Activated CD4-positive, alpha-beta T cell treated with anti-CD3 and anti-CD28 coated beads for 36 hours (primary cell): ENCODE measurements around the gene CARMIL1. TPM values are rescaled to one million over a fixed set of nuclear protein-coding genes. Genes with fewer than 3 reads are reported as not detected.

Experiments
- ATAC-seq: fragments of 200-7000 bp; cut with Tn5 transposase; one replicate; pipeline ENCODE4 v1.10.0; 2021; ENCODE audit warnings: mild to moderate bottlenecking, moderate library complexity
- CTCF ChIA-PET: fragments of 350-600 bp; sonication (Branson Sonifier 250); formaldehyde crosslinking; loops from one replicate; lab custom pipeline; 2021; ENCODE audit warnings: antibody characterized with exemption; lab: Charles Lee
- POLR2A ChIA-PET: fragments of 350-600 bp; sonication (Branson Sonifier 250); formaldehyde crosslinking; loops from one replicate; lab custom pipeline; 2021; ENCODE audit warnings: antibody characterized with exemption, inconsistent platforms; lab: Charles Lee
- DNase-seq: peaks from one replicate; pipeline ENCODE4 v3.0.0-alpha.2; 2020
- H3K27ac Mint-ChIP-seq: one replicate; pipeline ENCODE4 v1.8.0; 2021; ENCODE audit warnings: mixed read lengths
- H3K27me3 Mint-ChIP-seq: one replicate; pipeline ENCODE4 v1.8.0; 2021; ENCODE audit warnings: mixed read lengths
- H3K36me3 Mint-ChIP-seq: one replicate; pipeline ENCODE4 v1.8.0; 2021; ENCODE audit warnings: low read depth, mixed read lengths
- H3K4me1 Mint-ChIP-seq: one replicate; pipeline ENCODE4 v1.8.0; 2021; ENCODE audit warnings: mixed read lengths
- H3K4me3 Mint-ChIP-seq: one replicate; pipeline ENCODE4 v1.8.0; 2021; ENCODE audit warnings: mild to moderate bottlenecking, moderate library complexity, mixed read lengths
- H3K9me3 Mint-ChIP-seq: one replicate; pipeline ENCODE4 v1.8.0; 2021; ENCODE audit warnings: low read depth, mixed read lengths
- intact Hi-C, 2 experiments: fragments of 100-400 bp; cut with DNase I in 1 of 2; cut with micrococcal nuclease in 1 of 2; formaldehyde crosslinking; loops; one replicate each; pipeline versions ENCODE4 v1.14.2 to v1.15.1; 2022 to 2024; cut with DNase I, micrococcal nuclease
- total RNA-seq, 2 experiments: library from RNA; stranded (reverse); gene quantifications; one replicate each; pipeline ENCODE4 v1.2.3, GENCODE V29; 2021

CARMIL1 gene
- total RNA-seq, 2 experiments from 2014 or later = 4.5 to 4.9 TPM

DNA sequence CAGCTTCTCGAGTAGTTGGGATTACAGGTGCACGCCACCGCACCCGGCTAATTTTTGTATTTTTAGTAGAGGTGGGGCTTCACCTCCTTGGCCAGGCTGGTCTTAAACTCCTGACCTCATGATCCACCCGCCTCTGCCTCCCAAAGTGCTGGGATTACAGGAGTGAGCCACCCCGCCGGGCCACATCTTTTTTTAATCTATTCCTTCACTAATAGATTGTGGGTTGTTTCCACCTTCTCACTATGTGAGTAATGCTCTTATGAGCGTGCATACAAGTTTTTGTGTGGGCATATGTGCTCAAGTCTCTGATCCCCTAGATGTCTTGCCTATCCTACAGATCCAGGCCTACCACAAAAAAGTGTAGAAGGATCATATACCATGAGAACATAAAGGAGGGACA is 30.7 kb downstream of the CARMIL1 start:
- ATAC-seq = no peak
- no peaks in the 10 kb centered on the region for H3K9me3 Mint-ChIP-seq
- peaks cover 27% of the 10 kb centered on the region for H3K4me1 Mint-ChIP-seq
- no peaks in the 10 kb centered on the region for H3K27me3 Mint-ChIP-seq
- no peak overlapping the region for H3K4me3 Mint-ChIP-seq
- CTCF ChIA-PET = interaction anchor here (1.2 kb wide), 1 partner anchor 9 kb away, joined by 3 read pairs; no protein-coding TSS in a partner anchor
- no peak for DNase-seq
- POLR2A ChIA-PET = no interaction called here
- H3K27ac Mint-ChIP-seq = no peak overlapping the region
- H3K36me3 Mint-ChIP-seq = no peaks in the 10 kb centered on the region
- intact Hi-C loops = no loop called here

DNA sequence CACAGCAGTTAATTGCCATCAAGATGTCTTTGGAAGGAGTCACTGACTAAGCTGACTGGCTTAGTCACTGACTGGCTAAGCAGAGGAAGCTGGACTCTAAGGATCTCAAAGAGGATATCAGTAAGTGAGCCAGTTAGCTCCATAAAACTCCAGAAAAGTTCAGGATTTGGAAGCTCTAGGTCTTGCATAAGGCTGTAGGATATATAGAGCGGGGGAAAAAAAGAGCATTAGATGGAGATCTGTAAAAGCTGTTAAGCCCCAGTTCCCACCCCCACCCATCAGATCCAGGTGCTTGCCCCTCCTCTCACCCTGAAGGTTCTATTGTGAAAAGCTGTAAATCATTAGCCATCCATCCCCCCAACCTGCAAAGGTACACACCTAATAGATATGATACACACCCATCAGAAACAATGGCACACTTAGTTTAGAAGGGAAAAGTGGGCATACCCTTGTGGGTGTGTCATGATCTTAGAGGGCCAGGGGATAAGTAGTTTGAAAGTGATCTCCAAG is 32.2 kb downstream of the CARMIL1 start:
- Mint-ChIP-seq H3K27me3 (no peaks in the 10 kb centered on the region), H3K9me3 (no peaks in the 10 kb centered on the region), H3K36me3 (no peaks in the 10 kb centered on the region), H3K4me1 (peaks cover 21% of the 10 kb centered on the region), H3K27ac (no peak overlapping the region), H3K4me3 (no peak overlapping the region)
- ATAC-seq = no peak
- intact Hi-C loops = no loop called here
- DNase-seq = no peak
- ChIA-PET POLR2A (no interaction called here), CTCF (no interaction called here)

DNA sequence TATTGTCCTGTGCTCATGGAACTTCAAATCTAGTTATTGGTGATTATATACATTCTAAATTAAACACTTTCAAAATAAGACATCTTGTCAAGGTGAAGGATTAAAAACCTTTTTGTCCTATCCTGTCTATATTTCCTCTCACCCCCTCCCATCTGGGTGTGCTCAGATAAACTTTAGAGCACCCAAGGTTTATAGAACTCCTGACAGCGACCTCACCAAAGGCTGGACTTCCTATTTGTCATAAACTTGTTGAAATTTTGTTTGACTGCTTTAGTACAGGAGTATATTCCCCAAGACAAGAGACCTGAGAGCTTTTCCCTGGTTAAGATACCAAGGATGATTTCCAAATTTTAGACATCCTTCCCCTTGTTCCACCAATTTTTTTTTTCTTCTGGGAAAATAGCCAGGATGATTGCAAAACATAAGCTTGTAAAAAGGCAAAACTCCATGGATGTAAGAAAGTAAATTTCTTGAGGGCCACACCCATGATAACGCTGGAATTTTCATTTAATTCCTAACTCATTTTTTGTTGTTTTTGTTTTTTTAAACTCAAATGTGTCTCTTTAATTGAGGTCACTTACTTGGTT is 33.0 kb downstream of the CARMIL1 start:
- CTCF ChIA-PET = interaction anchor here (0.6 to 1.3 kb wide), 2 partner anchors 23 to 179 kb away, joined by 3 to 5 read pairs; no protein-coding TSS in a partner anchor
- ATAC-seq = no peak
- no peak overlapping the region for H3K27ac Mint-ChIP-seq
- no peaks in the 10 kb centered on the region for H3K27me3 Mint-ChIP-seq
- POLR2A ChIA-PET = no interaction called here
- no peak for DNase-seq
- intact Hi-C loops = no loop called here
- H3K9me3 Mint-ChIP-seq = no peaks in the 10 kb centered on the region
- H3K4me1 Mint-ChIP-seq = peaks cover 19% of the 10 kb centered on the region
- no peak overlapping the region for H3K4me3 Mint-ChIP-seq
- no peaks in the 10 kb centered on the region for H3K36me3 Mint-ChIP-seq

DNA sequence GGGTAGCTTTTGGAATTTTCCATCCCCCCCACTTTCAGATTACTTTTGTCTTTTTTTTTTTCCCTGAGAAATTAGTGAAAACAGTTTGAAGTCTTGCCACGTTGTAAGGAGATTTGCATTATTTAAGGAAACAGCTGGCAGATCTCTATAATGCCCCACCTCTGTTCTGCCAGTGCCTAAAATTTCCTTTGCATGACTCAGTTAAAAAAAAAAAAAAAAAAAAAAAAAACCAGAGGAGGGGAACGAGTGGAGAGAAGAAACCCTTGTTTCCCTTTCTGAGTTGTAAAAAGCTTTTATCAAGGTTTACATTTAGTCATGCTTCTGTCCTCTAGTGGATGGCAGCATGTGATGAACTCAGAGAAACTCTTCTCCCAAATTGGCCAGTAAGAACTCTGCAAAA is 33.5 kb downstream of the CARMIL1 start:
- H3K27me3 Mint-ChIP-seq = no peaks in the 10 kb centered on the region
- no peaks in the 10 kb centered on the region for H3K9me3 Mint-ChIP-seq
- intact Hi-C loops = no loop called here
- ATAC-seq (peak; percentile 53), DNase-seq (no peak)
- H3K36me3 Mint-ChIP-seq = no peaks in the 10 kb centered on the region
- H3K27ac Mint-ChIP-seq = no peak overlapping the region
- CTCF ChIA-PET = interaction anchor here (0.6 to 1.3 kb wide), 3 partner anchors 22 to 178 kb away, joined by 3 to 5 read pairs (median 3); no protein-coding TSS in a partner anchor
- POLR2A ChIA-PET = no interaction called here
- H3K4me1 Mint-ChIP-seq = peaks cover 19% of the 10 kb centered on the region
- no peak overlapping the region for H3K4me3 Mint-ChIP-seq

DNA sequence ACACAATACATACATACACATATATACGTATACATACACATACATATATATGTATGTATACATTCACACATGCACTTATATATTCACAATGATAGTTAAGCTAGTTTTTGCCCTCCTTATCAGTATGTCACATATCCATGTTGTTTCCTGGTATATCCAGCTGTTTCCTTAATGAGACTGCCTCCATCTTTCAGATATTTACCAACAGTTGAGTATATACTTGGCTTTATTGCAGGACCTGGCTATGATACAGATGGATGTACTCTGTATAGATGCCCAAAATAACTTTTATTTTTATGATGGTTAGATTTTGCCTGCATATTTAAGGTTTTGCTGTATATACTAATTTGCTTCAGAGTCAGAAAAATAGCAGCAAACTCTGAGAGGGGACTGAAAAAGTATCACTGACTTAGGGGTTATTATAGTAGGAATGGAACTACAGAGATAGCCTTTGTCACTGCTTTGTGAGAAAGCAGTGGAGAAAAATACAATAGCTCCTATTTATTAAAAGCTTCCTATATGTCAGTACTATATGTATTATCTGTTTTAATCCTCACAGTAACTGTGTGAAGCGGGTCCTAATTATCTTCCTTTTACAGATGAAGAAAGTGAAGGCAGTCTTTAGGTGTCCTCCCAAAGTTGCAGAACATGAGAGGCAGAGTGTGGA is 35.5 kb downstream of the CARMIL1 start:
- DNase-seq (no peak), ATAC-seq (no peak)
- Mint-ChIP-seq H3K9me3 (no peaks in the 10 kb centered on the region), H3K4me3 (no peak overlapping the region), H3K27me3 (no peaks in the 10 kb centered on the region), H3K4me1 (peaks cover 19% of the 10 kb centered on the region), H3K36me3 (no peaks in the 10 kb centered on the region), H3K27ac (no peak overlapping the region)
- intact Hi-C loops = no loop called here
- POLR2A ChIA-PET = no interaction called here
- CTCF ChIA-PET = interaction anchor here (0.7 kb wide), 1 partner anchor 43 kb away, joined by 3 read pairs; no protein-coding TSS in a partner anchor

DNA sequence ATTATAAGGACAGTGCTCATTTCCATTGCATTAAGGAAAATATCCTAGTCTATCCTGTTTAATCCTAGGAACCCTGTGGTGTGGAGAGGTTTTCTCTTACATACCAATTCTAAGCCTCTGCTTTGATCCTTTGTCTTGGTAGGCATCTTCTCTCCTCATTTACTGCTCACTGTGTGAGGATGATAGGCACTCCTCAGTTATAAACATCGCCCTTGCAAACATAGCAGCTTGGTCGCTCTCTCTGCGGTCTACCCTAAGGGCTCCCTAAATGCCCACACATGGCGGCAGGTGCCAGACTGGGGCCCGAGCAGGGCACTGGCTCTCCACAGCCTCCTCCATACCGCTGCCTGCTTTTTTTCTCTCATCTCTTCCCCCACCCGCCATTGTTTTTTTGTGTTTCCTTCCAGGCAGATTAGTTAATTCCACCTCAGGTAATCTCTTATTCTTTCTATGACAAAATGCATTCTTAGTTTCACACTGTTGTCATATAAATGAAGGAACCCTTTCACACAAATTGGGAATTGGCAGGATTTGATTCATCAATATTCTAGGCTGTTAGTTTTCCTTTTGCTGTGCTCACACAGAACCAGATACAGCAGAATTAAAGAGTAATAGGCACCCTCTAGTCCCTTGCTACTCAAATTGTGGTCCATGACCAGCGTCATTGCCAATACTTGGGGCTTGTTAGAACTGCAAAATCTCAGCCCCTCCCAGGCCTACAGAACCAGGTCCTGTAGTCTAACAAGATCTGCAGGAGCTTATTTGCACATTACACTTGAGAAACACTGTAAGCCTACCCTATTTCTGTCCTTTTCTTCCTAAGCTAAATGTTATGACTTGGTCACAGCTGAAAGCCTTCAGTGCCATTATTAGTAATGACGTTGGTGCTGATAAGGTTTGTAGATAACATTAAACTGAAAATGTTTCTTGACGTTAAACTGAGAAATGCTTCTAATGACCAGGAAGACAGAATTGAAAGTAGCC is 36.3 kb downstream of the CARMIL1 start:
- H3K9me3 Mint-ChIP-seq = no peaks in the 10 kb centered on the region
- H3K4me3 Mint-ChIP-seq = no peak overlapping the region
- H3K36me3 Mint-ChIP-seq = no peaks in the 10 kb centered on the region

DNA sequence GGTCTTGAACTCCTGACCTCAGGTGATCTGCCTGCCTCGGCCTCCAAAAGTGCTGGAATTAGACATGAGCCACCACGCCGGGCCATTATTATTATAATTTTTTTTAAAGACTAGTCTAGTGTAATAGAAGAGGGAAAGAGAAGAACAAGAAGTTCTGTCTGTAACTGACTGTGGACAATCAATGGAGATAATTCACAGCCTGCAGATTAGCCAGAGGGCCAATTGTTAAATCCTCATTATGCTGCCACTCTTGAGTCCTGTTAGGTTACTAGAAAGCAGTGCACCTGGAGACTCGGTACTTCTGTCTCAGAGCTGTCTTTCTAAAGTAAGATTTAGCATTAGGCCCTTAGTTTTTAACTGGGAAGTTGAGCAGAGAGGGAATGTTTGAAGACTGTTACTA is 37.5 kb downstream of the CARMIL1 start:
- Mint-ChIP-seq H3K4me1 (peaks cover 19% of the 10 kb centered on the region), H3K36me3 (no peaks in the 10 kb centered on the region)
- no peak for DNase-seq

More for the DNA sequence above, 36.3 kb downstream of the CARMIL1 start:
- no peaks in the 10 kb centered on the region for H3K27me3 Mint-ChIP-seq
- no peak for ATAC-seq
- intact Hi-C loops = no loop called here
- DNase-seq = no peak
- peaks cover 19% of the 10 kb centered on the region for H3K4me1 Mint-ChIP-seq
- ChIA-PET POLR2A (no interaction called here), CTCF (interaction anchor here (0.7 kb wide), 1 partner anchor 44 kb away, joined by 3 read pairs; no protein-coding TSS in a partner anchor)
- H3K27ac Mint-ChIP-seq = no peak overlapping the region

DNA sequence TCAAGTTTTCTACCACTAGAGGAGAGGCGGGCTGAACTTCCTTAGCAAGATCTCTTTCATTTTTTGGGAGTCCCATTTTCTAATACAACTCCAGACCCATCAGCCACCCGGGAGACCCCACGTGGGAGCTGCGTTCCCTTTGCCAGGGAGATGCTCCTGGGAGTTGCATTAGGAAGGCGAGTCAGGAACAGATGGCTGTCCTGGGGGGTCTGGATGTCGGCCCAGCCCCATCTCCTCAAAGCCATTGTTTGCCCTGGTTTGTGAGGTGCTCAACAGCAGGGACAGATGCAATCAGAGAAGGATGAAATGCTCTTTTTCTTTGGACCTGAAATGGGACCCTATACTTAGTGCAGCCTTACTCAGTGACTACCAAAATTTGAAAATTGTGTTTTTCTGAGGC is 39.4 kb downstream of the CARMIL1 start:
- DNase-seq (no peak), ATAC-seq (no peak)
- Mint-ChIP-seq H3K36me3 (no peaks in the 10 kb centered on the region), H3K27ac (no peak overlapping the region), H3K9me3 (no peaks in the 10 kb centered on the region), H3K27me3 (no peaks in the 10 kb centered on the region), H3K4me3 (no peak overlapping the region), H3K4me1 (peaks cover 3% of the 10 kb centered on the region)
- POLR2A ChIA-PET = no interaction called here
- intact Hi-C loops = no loop called here
- CTCF ChIA-PET = interaction anchor here (0.6 to 1.1 kb wide), 3 partner anchors 24 to 236 kb away, joined by 3 read pairs; no protein-coding TSS in a partner anchor

More for the DNA sequence above, 37.5 kb downstream of the CARMIL1 start:
- ChIA-PET CTCF (interaction anchor here (0.9 kb wide), 1 partner anchor 11 kb away, joined by 3 read pairs; no protein-coding TSS in a partner anchor), POLR2A (no interaction called here)
- Mint-ChIP-seq H3K27me3 (no peaks in the 10 kb centered on the region), H3K27ac (no peak overlapping the region), H3K9me3 (no peaks in the 10 kb centered on the region), H3K4me3 (no peak overlapping the region)
- no peak for ATAC-seq
- intact Hi-C loops = no loop called here

DNA sequence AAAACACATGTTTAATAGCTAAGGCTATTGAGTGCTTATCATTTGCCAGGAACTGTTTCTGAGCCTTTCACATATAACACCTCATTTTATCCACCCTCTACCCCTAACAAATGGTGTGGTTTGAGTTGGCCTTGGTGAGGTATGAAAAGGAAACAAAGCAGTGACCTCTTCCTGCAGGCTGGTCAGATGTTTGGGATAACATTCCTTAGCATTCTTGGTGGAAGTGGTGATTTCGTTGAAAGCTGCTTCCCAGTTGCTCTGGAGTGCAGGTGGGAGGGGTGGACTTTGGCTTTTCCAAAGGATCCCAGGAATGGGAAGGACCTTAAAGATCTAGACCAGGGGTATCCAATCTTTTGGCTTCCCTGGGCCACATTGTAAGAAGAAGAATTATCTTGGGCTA is 41.3 kb downstream of the CARMIL1 start:
- no peak overlapping the region for H3K4me3 Mint-ChIP-seq
- no peaks in the 10 kb centered on the region for H3K36me3 Mint-ChIP-seq
- no peaks in the 10 kb centered on the region for H3K9me3 Mint-ChIP-seq
- DNase-seq = no peak
- H3K27ac Mint-ChIP-seq = no peak overlapping the region
- no peaks in the 10 kb centered on the region for H3K27me3 Mint-ChIP-seq
- CTCF ChIA-PET = interaction anchor here (0.8 kb wide), 1 partner anchor 9 kb away, joined by 3 read pairs; no protein-coding TSS in a partner anchor
- POLR2A ChIA-PET = interaction anchor here (0.6 kb wide), 1 partner anchor 32 kb away, joined by 3 read pairs; no protein-coding TSS in a partner anchor
- intact Hi-C loops = no loop called here
- no peak for ATAC-seq
- no peaks in the 10 kb centered on the region for H3K4me1 Mint-ChIP-seq

DNA sequence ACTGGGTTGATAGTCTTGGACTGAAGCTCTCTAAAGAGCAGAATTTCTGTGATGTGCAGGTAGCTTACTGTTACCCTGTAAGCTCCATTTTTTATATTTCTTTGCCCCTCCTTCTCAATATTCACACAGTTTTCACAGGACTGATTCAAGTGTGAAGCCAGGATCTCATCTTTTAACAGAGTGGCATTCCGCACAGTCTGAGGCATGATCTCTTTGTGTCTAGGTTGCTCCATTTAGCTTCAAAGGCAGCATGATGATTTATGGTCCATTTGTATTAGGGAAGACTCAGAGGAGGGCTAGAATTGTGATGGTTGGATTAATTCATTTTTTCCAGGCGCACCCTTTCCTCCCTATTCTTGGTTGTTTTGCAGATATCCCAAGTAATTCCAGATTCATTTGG is 43.5 kb downstream of the CARMIL1 start:
- no peaks in the 10 kb centered on the region for H3K27me3 Mint-ChIP-seq
- intact Hi-C loops = no loop called here
- H3K9me3 Mint-ChIP-seq = no peaks in the 10 kb centered on the region
- no peak for DNase-seq
- H3K36me3 Mint-ChIP-seq = no peaks in the 10 kb centered on the region
- no peak overlapping the region for H3K4me3 Mint-ChIP-seq
- ATAC-seq = no peak
- CTCF ChIA-PET = interaction anchor here (1.4 kb wide), 1 partner anchor 57 kb away, joined by 5 read pairs; no protein-coding TSS in a partner anchor
- no peak overlapping the region for H3K27ac Mint-ChIP-seq
- POLR2A ChIA-PET = no interaction called here
- no peaks in the 10 kb centered on the region for H3K4me1 Mint-ChIP-seq
